Esophagus (tissue), 2 donors: ENCODE results near the gene PECR. TPM values are rescaled to one million over a fixed set of nuclear protein-coding genes. Genes with fewer than 3 reads are reported as not detected.

Source experiments
- H3K27ac ChIP-seq, 2 donors: one replicate each; pipeline ENCODE4 v1.5.1; 2013; ENCODE audit warnings: low read depth in 2 of 2, mild to moderate bottlenecking in 2 of 2, inconsistent platforms in 1 of 2, low read length in 1 of 2, moderate library complexity in 1 of 2
- H3K27me3 ChIP-seq, 2 donors: one replicate each; pipeline ENCODE4 v1.6.1; 2013; ENCODE audit warnings: low read length in 2 of 2, control low read depth in 1 of 2, mild to moderate bottlenecking in 1 of 2; ENCODE audit not compliant: insufficient read depth in 2 of 2, control insufficient read depth in 1 of 2
- H3K36me3 ChIP-seq, 2 donors: one replicate each; pipeline ENCODE4 v1.6.1; 2013; ENCODE audit warnings: low read length in 1 of 2; ENCODE audit not compliant: control insufficient read depth in 2 of 2, insufficient read depth in 2 of 2
- H3K4me1 ChIP-seq, 2 donors: one replicate each; pipeline ENCODE4 v1.6.1; 2013; ENCODE audit warnings: low read length in 1 of 2; ENCODE audit not compliant: control insufficient read depth in 2 of 2, insufficient read depth in 2 of 2
- H3K4me3 ChIP-seq, 2 donors: one replicate each; pipeline ENCODE4 v1.5.1; 2013; ENCODE audit warnings: low read length in 2 of 2, mild to moderate bottlenecking in 2 of 2, low read depth in 1 of 2, moderate library complexity in 1 of 2
- H3K9me3 ChIP-seq, 2 donors: one replicate each; pipeline ENCODE4 v1.6.1; 2013; ENCODE audit warnings: mild to moderate bottlenecking in 2 of 2, low read depth in 1 of 2, low read length in 1 of 2, moderate library complexity in 1 of 2; ENCODE audit not compliant: control insufficient read depth in 2 of 2, insufficient read depth in 1 of 2
- WGBS, 2 donors: extraction: QIAGEN DNeasy Blood & Tissue Kit; methylation state at CpG; one replicate each; pipeline ENCODE4 v1.1.7; 2013; 5-methylcytosine and 5-hydroxymethylcytosine counted together
- polyA plus RNA-seq, 2 donors: library from polyadenylated mRNA; stranded (reverse); fragments of 200-250 nt; gene quantifications; one replicate each; pipeline ENCODE4 v1.2.3, GENCODE V29; 2013
- donor health status: healthy with polysubstance abuse.
- donor health status: Bipolar disorder and iron deficiency.

The PECR gene
- polyA plus RNA-seq, 2 donors = 2.5 to 3.6 TPM

GRCh38 chr2:216024779-216025336 is 56.8 kb downstream of the PECR start:
- H3K27ac ChIP-seq = no peak overlapping the region
- H3K27me3 ChIP-seq = no peaks in the 10 kb centered on the region
- no peak overlapping the region for H3K4me3 ChIP-seq
- WGBS, 2 donors = 91 to 92% methylated on average over 7 of the region's 7 CpGs
- no peaks in the 10 kb centered on the region for H3K4me1 ChIP-seq
- H3K36me3 ChIP-seq = no peaks in the 10 kb centered on the region
- H3K9me3 ChIP-seq = no peaks in the 10 kb centered on the region

GRCh38 chr2:216023055-216023648 is 58.5 kb downstream of the PECR start:
- 25 to 29% methylated on average over 3 of the region's 3 CpGs for WGBS, 2 donors
- no peak overlapping the region for H3K27ac ChIP-seq
- no peaks in the 10 kb centered on the region for H3K9me3 ChIP-seq
- no peaks in the 10 kb centered on the region for H3K36me3 ChIP-seq
- no peaks in the 10 kb centered on the region for H3K4me1 ChIP-seq
- no peaks in the 10 kb centered on the region for H3K27me3 ChIP-seq
- no peak overlapping the region for H3K4me3 ChIP-seq

GRCh38 chr2:216021768-216022565 is 59.6 kb downstream of the PECR start:
- WGBS, 2 donors = 88 to 90% methylated on average over 7 of the region's 7 CpGs

GRCh38 chr2:216018709-216019108 is 62.9 kb downstream of the PECR start:
- Histone ChIP-seq H3K27me3 (no peaks in the 10 kb centered on the region), H3K27ac (no peak overlapping the region), H3K9me3 (no peaks in the 10 kb centered on the region), H3K4me3 (no peak overlapping the region), H3K4me1 (peaks cover 0 to 2% of the 10 kb centered on the region in 2 donors), H3K36me3 (no peaks in the 10 kb centered on the region)
- 89 to 92% methylated on average over 3 of the region's 3 CpGs for WGBS, 2 donors

More at GRCh38 chr2:216021768-216022565, 59.6 kb downstream of the PECR start:
- Histone ChIP-seq H3K27ac (no peak overlapping the region), H3K9me3 (no peaks in the 10 kb centered on the region), H3K27me3 (no peaks in the 10 kb centered on the region), H3K4me1 (peaks cover 0 to 2% of the 10 kb centered on the region in 2 donors), H3K36me3 (no peaks in the 10 kb centered on the region), H3K4me3 (no peak overlapping the region)

- H3K9me3 ChIP-seq = no peaks in the 10 kb centered on the region
- WGBS, 2 donors = 60 to 70% methylated on average over 4 of the region's 4 CpGs
- H3K4me3 ChIP-seq = no peak overlapping the region
Observed at GRCh38 chr2:216017365-216017764, 64.2 kb downstream of the PECR start.

GRCh38 chr2:216016581-216016980 is 65.0 kb downstream of the PECR start:
- no peaks in the 10 kb centered on the region for H3K27me3 ChIP-seq
- 62 to 66% methylated on average over 1 of the region's 1 CpG for WGBS, 2 donors

More at GRCh38 chr2:216017365-216017764, 64.2 kb downstream of the PECR start:
- no peak overlapping the region for H3K27ac ChIP-seq
- H3K36me3 ChIP-seq = no peaks in the 10 kb centered on the region
- peaks cover 0 to 2% of the 10 kb centered on the region in 2 donors for H3K4me1 ChIP-seq
- H3K27me3 ChIP-seq = no peaks in the 10 kb centered on the region

GRCh38 chr2:216015722-216016464 is 65.7 kb downstream of the PECR start:
- Histone ChIP-seq H3K9me3 (no peaks in the 10 kb centered on the region), H3K27ac (no peak overlapping the region), H3K36me3 (no peaks in the 10 kb centered on the region), H3K27me3 (no peaks in the 10 kb centered on the region), H3K4me1 (peaks cover 0 to 2% of the 10 kb centered on the region in 2 donors), H3K4me3 (no peak overlapping the region)
- 78 to 79% methylated on average over 5 of the region's 5 CpGs for WGBS, 2 donors

More at GRCh38 chr2:216016581-216016980, 65.0 kb downstream of the PECR start:
- H3K36me3 ChIP-seq = no peaks in the 10 kb centered on the region
- H3K27ac ChIP-seq = no peak overlapping the region
- peaks cover 0 to 2% of the 10 kb centered on the region in 2 donors for H3K4me1 ChIP-seq
- H3K9me3 ChIP-seq = no peaks in the 10 kb centered on the region
- H3K4me3 ChIP-seq = no peak overlapping the region

GRCh38 chr2:216014986-216015385 is 66.6 kb downstream of the PECR start:
- Histone ChIP-seq H3K9me3 (no peaks in the 10 kb centered on the region), H3K4me1 (peaks cover 0 to 2% of the 10 kb centered on the region in 2 donors), H3K27me3 (no peaks in the 10 kb centered on the region), H3K36me3 (no peaks in the 10 kb centered on the region), H3K4me3 (no peak overlapping the region), H3K27ac (no peak overlapping the region)
- 95% methylated on average over 23 of the region's 23 CpGs for WGBS, 2 donors

- Histone ChIP-seq H3K9me3 (no peaks in the 10 kb centered on the region), H3K27me3 (no peaks in the 10 kb centered on the region), H3K4me1 (peaks cover 0 to 2% of the 10 kb centered on the region in 2 donors), H3K36me3 (no peaks in the 10 kb centered on the region), H3K4me3 (no peak overlapping the region), H3K27ac (no peak overlapping the region)
- 78 to 82% methylated on average over 8 of the region's 8 CpGs for WGBS, 2 donors
Observed at GRCh38 chr2:216014006-216014405, 67.6 kb downstream of the PECR start.
